ENCODE data around the gene DDX11.
"Not testable (repeated sequence)": the region's sequence is repeated elsewhere in the genome, so short reads cannot be mapped to it uniquely, and the experiment has no call there.

The DDX11 gene

DNA sequence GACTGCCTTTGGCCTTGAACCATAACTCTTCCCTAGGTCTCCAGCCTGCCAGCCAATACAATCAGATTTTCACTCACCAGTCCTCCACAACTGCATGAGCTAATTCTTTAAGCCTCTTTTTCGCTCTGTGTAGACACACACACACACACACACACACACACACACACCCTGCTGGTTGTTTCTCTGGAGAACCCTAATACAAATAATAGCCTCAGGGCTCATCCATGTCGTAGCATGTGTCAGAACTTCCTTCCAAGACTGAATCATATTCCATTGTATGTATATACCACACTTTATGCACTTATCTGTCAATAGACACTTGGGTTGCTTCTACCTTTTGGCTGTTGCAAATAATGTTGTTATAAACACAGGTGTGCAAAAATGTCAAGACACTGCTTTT lies 6.0 kb upstream of the DDX11 start:
- DNase-seq (ENCODE audit: low read depth), result not testable (repeated sequence)

DNA sequence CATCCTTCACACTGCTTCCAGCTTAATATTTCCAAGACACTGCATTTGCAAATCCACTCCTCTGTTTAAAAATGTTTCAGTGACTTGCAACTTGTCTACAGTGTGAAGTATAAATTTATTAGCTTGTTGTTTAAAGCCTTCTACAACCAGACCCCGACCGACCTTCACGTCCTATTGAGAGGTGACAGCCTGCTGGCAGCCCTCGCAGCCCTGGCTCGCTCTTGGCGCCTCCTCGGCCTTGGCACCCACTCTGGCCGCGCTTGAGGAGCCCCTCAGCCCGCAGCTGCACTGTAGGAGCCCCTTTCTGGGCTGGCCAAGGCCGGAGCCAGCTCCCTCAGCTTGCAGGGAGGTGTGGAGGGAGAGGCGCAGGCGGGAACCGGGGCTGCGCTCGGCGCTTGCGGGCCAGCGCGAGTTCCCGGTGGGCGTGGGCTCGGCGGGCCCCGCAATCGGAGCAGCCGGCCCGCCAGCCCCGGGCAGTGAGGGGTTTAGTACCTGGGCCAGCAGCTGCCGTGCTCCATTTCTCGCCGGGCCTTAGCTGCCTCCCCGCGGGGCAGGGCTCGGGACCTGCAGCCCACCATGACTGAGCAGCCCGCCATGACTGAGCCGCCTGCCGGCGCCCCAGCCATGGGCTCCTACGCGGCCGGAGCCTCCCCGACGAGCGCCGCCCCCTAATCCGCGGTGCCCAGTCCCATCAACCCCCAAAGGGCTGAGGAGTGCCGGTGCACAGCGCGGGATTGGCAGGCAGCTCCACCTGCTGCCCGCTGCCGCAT lies 2.5 kb upstream of the DDX11 start:
- DNase-seq (ENCODE audit: low read depth), result not testable (repeated sequence)

GRCh38 chr12:31072962-31073361 lies 698 bp upstream of the DDX11 start:
- not testable (repeated sequence) for DNase-seq (ENCODE audit: low read depth)

- not testable (repeated sequence) for DNase-seq (ENCODE audit: low read depth)
These were observed 744 bp downstream of the DDX11 start for GRCh38 chr12:31074333-31074874.

DNA sequence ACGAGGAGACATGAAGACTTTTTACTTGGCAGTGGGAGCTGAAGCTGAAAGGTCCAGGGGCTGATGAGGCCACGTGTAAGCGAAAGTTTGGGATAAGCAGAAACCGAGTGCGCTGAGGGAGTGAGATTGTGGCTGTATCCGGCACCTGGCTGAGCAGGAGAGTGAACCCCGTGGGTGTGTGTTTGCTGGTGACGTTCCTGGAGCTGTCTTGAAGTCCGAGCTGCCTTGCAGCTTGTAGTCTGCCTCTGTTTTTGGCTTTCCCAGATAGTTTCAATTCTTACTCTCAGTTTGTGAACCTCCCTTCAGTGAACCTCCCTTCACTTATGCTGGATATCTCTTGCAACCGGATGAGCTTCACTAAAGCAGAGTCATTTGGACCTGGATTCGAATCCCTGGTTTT lies 2.5 kb downstream of the DDX11 start:
- not testable (repeated sequence) for DNase-seq (ENCODE audit: low read depth)

GRCh38 chr12:31077095-31077494 lies 3.4 kb downstream of the DDX11 start:
- DNase-seq (ENCODE audit: low read depth), result not testable (repeated sequence)

DNA sequence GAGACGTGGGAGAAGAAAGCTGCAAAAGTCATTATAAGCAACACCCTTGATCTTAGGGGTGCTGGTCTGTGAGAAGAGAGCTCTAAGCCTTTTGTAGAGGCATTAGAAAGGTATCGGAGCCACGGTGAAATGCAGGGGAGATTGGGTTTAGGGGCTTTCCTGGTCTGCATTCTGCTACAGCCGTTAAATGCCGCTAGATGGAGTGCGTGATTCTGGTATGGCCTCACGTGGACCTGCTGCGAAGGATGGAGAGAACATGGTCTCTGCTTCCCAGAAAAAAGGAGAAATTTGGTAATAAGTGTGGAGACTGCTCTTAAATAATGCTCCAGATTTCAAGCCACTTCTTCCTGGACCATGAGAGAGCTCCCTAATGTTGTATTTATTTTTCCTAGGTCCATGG lies 4.3 kb downstream of the DDX11 start:
- not testable (repeated sequence) for DNase-seq (ENCODE audit: low read depth)

DNA sequence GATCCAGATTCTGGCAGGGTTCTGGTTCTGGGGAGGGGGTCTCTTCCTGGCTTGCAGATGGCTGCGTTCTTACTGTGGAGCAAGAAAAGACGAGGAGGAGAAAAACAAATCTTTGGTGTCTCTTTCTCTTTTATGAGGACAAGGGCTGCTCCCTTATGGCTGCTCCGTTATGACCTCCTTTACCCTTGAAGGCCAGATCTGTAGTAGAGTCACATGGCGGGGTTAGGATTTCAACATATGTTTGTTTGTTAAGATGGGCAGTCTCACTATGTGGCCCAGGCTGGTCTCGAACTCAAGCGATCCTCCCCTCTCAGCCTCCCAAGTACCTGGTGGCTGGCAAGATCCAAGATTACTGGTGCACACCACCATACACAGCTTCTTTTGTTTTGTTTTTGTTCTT lies 5.8 kb downstream of the DDX11 start:
- not testable (repeated sequence) for DNase-seq (ENCODE audit: low read depth)

GRCh38 chr12:31080221-31080620 lies 6.6 kb downstream of the DDX11 start:
- not testable (repeated sequence) for DNase-seq (ENCODE audit: low read depth)

DNA sequence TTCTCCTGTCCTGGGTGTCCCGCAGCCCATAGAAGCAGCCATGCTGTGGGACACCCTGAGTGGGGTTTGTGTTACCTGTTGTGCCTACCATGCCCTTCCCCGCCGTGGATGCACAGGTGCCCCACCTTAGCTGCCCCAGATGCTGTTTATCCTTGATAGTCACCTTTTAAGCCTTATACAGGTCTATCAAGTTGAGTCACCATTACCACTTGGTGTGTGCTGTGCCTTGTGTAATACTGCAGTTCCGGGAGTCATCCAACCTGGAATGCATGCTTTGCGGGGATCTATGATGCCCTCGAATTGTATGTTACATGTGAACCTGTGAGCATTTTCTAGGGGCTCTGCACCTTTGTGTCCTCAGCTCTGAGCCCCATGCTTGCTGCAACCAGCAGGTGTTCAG lies 7.6 kb downstream of the DDX11 start:
- DNase-seq (ENCODE audit: low read depth), result not testable (repeated sequence)

- DNase-seq (ENCODE audit: low read depth), result not testable (repeated sequence)
These were observed 10.6 kb downstream of the DDX11 start for GRCh38 chr12:31084241-31084640.

DNA sequence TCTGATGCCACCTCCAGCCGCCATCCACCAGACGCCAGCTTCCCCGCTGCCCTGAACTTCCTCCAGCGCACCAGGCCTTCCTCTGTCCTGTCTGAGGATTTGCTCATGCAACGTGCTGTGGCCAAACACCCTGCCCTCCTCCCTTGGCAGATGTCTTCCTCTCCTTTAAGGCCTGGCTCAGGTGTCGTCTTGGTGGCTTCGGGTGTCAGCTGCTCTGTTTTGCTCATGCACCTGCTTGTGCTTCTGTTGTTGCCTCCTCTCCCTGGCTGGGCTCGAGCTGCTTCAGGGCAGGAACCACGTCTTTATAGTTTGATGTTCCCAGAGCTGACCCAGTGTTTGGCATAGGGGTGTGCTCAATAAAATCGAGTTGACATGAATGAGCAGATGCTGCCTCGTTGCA lies 12.4 kb downstream of the DDX11 start:
- DNase-seq (ENCODE audit: low read depth), result not testable (repeated sequence)

- not testable (repeated sequence) for DNase-seq (ENCODE audit: low read depth)
These were observed 13.8 kb downstream of the DDX11 start for GRCh38 chr12:31087486-31087885.

DNA sequence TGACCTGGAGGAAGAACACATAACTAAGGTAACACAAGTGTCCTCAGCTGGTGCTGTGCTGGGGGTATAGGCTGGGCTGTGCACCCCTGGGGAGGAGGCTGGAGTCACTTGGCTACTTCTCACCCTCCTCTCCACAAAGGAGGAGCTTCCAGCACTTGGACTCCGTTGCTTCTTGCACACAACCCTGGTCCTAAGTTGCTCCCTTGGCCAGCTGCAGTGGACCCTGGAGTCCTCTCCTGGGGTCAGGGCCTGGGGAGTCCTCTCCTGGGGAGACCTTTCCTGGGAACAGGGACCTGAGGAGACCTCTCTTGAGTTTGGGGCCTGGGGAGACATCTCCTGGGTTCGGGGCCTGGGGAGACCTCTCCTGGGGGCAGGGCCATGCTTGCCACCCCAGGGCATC lies 14.3 kb downstream of the DDX11 start:
- DNase-seq (ENCODE audit: low read depth), result not testable (repeated sequence)

DNA sequence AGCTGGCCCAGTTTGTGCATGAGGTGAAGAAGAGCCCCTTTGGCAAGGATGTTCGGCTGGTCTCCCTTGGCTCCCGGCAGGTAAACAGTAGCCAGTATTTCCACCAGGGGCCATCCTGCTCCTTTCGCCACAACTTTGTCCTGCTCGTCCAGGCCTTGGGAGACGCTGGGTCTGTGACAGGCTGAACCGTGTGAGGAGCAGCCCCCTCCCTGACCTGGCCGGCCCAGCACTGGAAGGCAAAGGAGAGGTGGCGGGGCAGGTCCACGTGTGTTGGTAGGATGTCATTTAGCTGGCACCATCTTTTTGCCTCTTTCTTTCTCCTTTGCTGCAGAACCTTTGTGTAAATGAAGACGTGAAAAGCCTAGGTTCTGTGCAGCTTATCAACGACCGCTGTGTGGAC lies 15.4 kb downstream of the DDX11 start:
- no peak for DNase-seq (ENCODE audit: low read depth)

- not testable (repeated sequence) for DNase-seq (ENCODE audit: low read depth)
These were observed 18.0 kb downstream of the DDX11 start for GRCh38 chr12:31091629-31092028.

DNA sequence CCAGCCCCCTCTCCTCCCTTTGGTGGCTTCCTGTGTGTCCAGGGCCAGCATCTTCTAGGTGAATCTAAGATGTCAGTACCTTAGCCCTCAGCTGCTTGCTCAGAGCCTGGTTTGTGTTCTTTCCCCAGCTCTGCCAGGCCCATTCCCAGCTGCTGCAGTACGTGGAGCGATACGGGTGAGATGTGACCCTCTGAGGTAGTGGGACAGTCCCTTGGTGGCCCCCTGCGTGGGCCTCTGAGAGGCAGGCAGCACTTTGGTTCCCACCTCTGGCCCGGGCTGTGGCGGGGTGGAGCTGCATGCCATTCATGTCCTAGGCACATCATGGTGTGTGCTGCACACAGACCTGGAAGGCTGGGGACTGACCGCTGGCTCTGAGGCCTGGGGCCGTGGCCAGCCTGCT lies 19.1 kb downstream of the DDX11 start:
- DNase-seq (ENCODE audit: low read depth), result not testable (repeated sequence)

DNA sequence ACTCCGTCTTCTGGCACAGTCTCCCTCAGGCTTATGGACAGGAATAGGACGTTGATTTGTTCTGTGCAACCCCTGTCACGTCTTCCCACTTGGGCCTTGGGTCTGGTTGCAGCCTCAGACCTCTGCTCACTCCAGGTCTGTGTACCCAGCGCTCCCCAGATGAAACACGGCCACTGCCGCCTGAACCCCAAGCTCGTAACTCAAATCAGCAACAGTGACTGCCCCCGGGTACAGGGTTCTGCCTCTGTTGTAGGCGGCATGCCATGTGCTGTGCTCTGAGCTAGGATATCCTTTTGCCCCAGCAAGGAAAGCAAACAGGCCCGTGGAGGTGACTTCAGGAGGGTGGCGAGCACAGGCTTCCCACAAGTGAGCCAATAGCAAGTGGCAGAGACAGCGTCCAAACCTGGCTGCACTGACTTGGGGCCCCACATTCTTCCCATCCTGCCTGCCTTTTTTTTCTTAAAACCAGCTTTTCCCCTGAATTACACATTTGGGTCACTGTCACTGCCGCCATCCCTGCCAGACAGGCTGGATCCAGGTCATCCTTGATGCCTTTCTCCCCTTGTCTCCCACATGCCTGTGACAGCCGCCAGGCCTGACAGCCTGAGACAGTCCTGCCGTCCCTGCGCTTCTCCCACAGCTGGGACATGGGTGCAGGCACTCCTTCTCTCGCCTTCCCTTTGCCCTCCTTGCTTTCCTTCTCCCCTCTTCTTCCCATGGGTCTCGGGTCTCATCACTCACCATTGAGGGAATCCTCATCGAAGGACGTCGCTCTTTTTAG lies 21.6 kb downstream of the DDX11 start:
- DNase-seq (ENCODE audit: low read depth), result not testable (repeated sequence)

- DNase-seq (ENCODE audit: low read depth), result not testable (repeated sequence)
These were observed 22.8 kb downstream of the DDX11 start for GRCh38 chr12:31096251-31097065.

DNA sequence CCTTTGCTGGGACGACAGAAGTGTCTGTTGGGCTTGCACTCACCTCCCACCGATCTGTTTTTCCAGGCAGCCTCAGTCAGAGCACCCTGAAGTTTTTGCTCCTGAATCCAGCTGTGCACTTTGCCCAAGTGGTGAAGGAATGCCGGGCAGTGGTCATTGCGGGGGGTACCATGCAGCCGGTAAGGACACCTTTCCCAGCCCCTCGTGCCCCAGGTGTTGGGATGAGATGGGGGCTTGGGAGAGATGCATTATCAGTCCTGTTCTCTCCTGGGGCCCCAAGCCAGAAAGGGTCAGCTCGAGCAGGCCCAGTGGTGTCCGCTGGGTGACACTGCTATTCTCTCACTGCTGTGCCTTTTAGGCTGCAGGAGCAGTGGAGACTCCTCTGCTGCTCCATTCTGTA lies 24.2 kb downstream of the DDX11 start:
- DNase-seq (ENCODE audit: low read depth), result not testable (repeated sequence)

- DNase-seq (ENCODE audit: low read depth), result not testable (repeated sequence)
These were observed 24.7 kb downstream of the DDX11 start for GRCh38 chr12:31098363-31098762.

DNA sequence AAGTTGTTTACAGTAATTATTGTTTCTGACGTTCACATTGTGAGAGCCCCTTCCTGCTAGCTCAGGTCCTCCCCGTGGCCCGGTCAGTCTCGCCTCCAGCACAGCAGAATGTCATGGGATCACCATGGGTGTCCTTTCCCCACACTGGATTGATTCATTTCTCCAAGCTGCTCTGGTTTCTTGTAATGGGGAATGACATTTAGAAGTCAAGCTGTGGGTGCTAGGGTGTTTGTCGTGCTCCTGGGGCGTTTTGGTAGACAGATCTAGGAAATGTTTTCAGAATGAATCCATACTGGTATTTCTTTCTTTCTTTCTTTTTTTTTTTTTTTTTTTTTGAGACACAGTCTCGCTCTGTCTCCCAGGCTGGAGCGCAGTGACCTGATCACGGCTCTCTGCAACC lies 25.1 kb downstream of the DDX11 start:
- DNase-seq (ENCODE audit: low read depth), result not testable (repeated sequence)
